ENCODE results near the gene DDIT4. TPM values are rescaled to one million over a fixed set of nuclear protein-coding genes. Genes with fewer than 3 reads are reported as not detected.

DDIT4 gene
- total and polyA plus RNA-seq, 9 of the 15 experiments (the other 6 are each of a cell fraction or from before 2014, with no cell fraction given) = 8.2 to 675 (median 159) TPM

DNA sequence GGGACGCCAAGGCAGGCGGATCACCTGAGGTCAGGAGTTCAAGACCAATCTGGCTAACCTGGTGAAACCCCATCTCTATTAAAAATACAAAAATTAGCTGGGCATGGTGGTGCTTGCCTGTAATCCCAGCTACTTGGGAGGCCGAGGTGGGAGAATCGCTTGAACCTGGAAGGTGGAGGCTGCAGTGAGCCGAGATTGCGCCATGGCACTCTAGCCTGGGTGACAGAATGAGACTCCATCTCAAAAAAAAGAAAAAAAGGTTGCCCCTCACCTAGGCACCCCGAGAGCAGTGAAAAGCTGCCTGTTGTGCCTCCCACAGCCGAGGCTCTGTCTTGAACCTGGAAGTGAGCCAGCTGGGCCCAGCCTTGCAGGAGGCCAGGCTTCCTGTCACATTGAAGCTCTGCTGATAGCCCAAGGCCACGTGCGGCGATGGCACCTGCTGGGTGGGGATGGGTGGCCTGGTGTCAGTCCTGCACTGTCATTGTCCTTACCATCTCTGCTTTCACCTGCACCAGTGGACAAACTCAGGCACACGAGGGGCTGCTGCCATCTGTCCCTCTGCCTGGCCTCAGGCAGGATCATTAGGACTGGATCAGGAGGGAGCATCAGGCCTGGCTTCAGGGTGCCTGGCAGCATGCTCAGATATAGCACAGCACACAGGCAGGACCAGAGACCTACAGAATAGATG, 43.2 kb downstream of the DDIT4 start:
- H3K4me1 ChIP-seq (replicated peaks in 1 of 2; ENCODE audit: control insufficient read depth in 2 of 2, insufficient read depth in 2 of 2, low read length in 2 of 2) = peaks cover 43 to 54% of the 10 kb centered on the region in 2 experiments
- no peak overlapping the region for H3K4me2 ChIP-seq (ENCODE audit: insufficient read depth, low read length)
- in situ Hi-C loops (cut with MboI) = no loop called here
- TF ChIP-seq SMARCA4 (IDR thresholded peaks at IDR 0.05) (0 out of 2 replicates have a peak, but pooled peaks have one; percentile 26), ZNF583 (CRISPR knock-in tag; IDR thresholded peaks at IDR 0.05) (peak; percentile 90), CXXC5 (CRISPR knock-in tag; IDR thresholded peaks at IDR 0.05) (peak; percentile 82), MYC (IDR thresholded peaks at IDR 0.05; ENCODE audit: low read depth, low read length) (peak; percentile 92), MYC (CRISPR knock-in tag; IDR thresholded peaks at IDR 0.05; ENCODE audit: borderline replicate concordance, low read depth) (peak; percentile 84), GATAD2B (IDR thresholded peaks at IDR 0.05; ENCODE audit: borderline replicate concordance) (no peak), SIN3B (IDR thresholded peaks at IDR 0.05; ENCODE audit: low read depth) (no peak), HMG20B (CRISPR knock-in tag; IDR thresholded peaks at IDR 0.05) (no peak), NEUROD1 (IDR thresholded peaks at IDR 0.05; ENCODE audit: borderline replicate concordance, low read depth, low read length, partially characterized antibody) (no peak), DMBX1 (CRISPR knock-in tag; IDR thresholded peaks at IDR 0.05; ENCODE audit: borderline replicate concordance) (peak; percentile 95), SAFB (IDR thresholded peaks at IDR 0.05; ENCODE audit: borderline replicate concordance, low read depth, low read length) (no peak), NELFE (IDR thresholded peaks at IDR 0.05; ENCODE audit: insufficient read depth, insufficient read length) (no peak), CC2D1A (IDR thresholded peaks at IDR 0.05) (no peak), ARHGAP35 (IDR thresholded peaks at IDR 0.05; ENCODE audit: partially characterized antibody) (no peak), POLR3A (IDR thresholded peaks at IDR 0.05; ENCODE audit: borderline replicate concordance, extremely low read depth, insufficient read depth, insufficient read length) (no peak)
- TF ChIP-seq, protein P1, sequence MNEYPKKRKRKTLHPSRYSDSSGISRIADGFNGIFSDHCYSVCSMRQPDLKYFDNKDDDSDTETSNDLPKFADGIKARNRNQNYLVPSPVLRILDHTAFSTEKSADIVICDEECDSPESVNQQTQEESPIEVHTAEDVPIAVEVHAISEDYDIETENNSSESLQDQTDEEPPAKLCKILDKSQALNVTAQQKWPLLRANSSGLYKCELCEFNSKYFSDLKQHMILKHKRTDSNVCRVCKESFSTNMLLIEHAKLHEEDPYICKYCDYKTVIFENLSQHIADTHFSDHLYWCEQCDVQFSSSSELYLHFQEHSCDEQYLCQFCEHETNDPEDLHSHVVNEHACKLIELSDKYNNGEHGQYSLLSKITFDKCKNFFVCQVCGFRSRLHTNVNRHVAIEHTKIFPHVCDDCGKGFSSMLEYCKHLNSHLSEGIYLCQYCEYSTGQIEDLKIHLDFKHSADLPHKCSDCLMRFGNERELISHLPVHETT (CRISPR knock-in tag; conservative IDR thresholded peaks at IDR 0.05 in 1 of 2, IDR thresholded peaks at IDR 0.05 in 1 of 2) = peak in 1 of 2 experiments; percentile 62; a peak in 1 of 4 replicates
- TF ChIP-seq, protein P2, sequence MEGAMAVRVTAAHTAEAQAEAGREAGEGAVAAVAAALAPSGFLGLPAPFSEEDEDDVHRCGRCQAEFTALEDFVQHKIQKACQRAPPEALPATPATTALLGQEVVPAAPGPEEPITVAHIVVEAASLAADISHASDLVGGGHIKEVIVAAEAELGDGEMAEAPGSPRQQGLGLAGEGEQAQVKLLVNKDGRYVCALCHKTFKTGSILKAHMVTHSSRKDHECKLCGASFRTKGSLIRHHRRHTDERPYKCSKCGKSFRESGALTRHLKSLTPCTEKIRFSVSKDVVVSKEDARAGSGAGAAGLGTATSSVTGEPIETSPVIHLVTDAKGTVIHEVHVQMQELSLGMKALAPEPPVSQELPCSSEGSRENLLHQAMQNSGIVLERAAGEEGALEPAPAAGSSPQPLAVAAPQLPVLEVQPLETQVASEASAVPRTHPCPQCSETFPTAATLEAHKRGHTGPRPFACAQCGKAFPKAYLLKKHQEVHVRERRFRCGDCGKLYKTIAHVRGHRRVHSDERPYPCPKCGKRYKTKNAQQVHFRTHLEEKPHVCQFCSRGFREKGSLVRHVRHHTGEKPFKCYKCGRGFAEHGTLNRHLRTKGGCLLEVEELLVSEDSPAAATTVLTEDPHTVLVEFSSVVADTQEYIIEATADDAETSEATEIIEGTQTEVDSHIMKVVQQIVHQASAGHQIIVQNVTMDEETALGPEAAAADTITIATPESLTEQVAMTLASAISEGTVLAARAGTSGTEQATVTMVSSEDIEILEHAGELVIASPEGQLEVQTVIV (CRISPR knock-in tag; IDR thresholded peaks at IDR 0.05; ENCODE audit: borderline replicate concordance) = no peak

More for the DNA sequence above, 43.2 kb downstream of the DDIT4 start:
- CTCF ChIA-PET (ENCODE audit: low intra/inter-chr PET ratio) = no interaction called here
- no TSS peak for BruUV-seq (replicated peaks)
- Histone ChIP-seq H3K9me1 (ENCODE audit: control insufficient read depth, insufficient read depth, low read length) (peaks cover under 1% of the 10 kb centered on the region), H3K79me2 (ENCODE audit: control insufficient read depth, insufficient read depth, low read length) (no peaks in the 10 kb centered on the region), H3K27me3 (ENCODE audit: control insufficient read depth in 2 of 2, insufficient read depth in 2 of 2, low read length in 2 of 2) (no peaks in the 10 kb centered on the region), H3K4me3 (no peak overlapping the region), H3K9ac (ENCODE audit: insufficient read depth in 1 of 2, low read depth in 2 of 2, low read length in 2 of 2) (peak overlapping the region; percentile 24 to 86; a peak in 2 of 4 replicates), H4K20me1 (replicated peaks; ENCODE audit: control insufficient read depth, insufficient read depth, low read length) (no peaks in the 10 kb centered on the region), H3K36me3 (ENCODE audit: control insufficient read depth, insufficient read depth, low read length) (no peaks in the 10 kb centered on the region), H2AFZ (ENCODE audit: low read depth, low read length) (peak overlapping the region; percentile 70), H3K9me3 (replicated peaks; ENCODE audit: control insufficient read depth, insufficient read depth, low read depth, low read length) (no peaks in the 10 kb centered on the region), H3K27ac (ENCODE audit: extremely low read depth, low read depth, low read length) (peak overlapping the region; percentile 43; the same call in 1 of the 3 replicates)
- no peak for ATAC-seq
- POLR2A ChIA-PET = interaction anchor here (0.9 to 9.2 kb wide), 8 partner anchors 12 to 98 kb away, joined by 3 to 199 read pairs (median 3); no protein-coding TSS in a partner anchor
- WGBS (ENCODE audit: insufficient coverage, low coverage, missing lambda C conversion rate) = 49% methylated on average over 12 of the region's 12 CpGs
- FAIRE-seq = no peak
- DNase-seq (ENCODE audit: extremely low read depth in 1 of 4, low spot score in 3 of 4) = peak; percentile 70 to 86 (median 74)
- intact Hi-C loops (cut with micrococcal nuclease) = no loop called here
